Activated T-cell treated with anti-CD3 and anti-CD28 coated beads, Interleukin-2, amount 50 U/mL, for 24 hours (primary cell): ENCODE data around the gene MIPEP.
"Not testable (repeated sequence)": the region's sequence is repeated elsewhere in the genome, so short reads cannot be mapped to it uniquely, and the experiment has no call there.

Experiments used
- DNase-seq: peaks from one replicate; pipeline ENCODE4 v3.0.0-alpha.2; 2020
- H3K27ac Mint-ChIP-seq: 2 replicates; pipeline ENCODE4 v1.8.0; 2020; ENCODE audit warnings: mild to moderate bottlenecking, mixed read lengths
- H3K27me3 Mint-ChIP-seq: 2 replicates; pipeline ENCODE4 v1.8.0; 2020; ENCODE audit warnings: mixed read lengths
- H3K36me3 Mint-ChIP-seq: 2 replicates; pipeline ENCODE4 v1.8.0; 2020; ENCODE audit warnings: low read depth, mixed read lengths
- H3K4me1 Mint-ChIP-seq: 2 replicates; pipeline ENCODE4 v1.8.0; 2020; ENCODE audit warnings: low read depth, mixed read lengths
- H3K4me3 Mint-ChIP-seq: 2 replicates; pipeline ENCODE4 v1.8.0; 2020; ENCODE audit warnings: mild to moderate bottlenecking, moderate library complexity, mixed read lengths
- H3K9me3 Mint-ChIP-seq: 2 replicates; pipeline ENCODE4 v1.8.0; 2020; ENCODE audit warnings: mixed read lengths

MIPEP gene

GRCh38 chr13:23901365-23901764 lies 12.2 kb upstream of the MIPEP start:
- H3K27ac Mint-ChIP-seq = no peak overlapping the region
- no peak for DNase-seq
- no peaks in the 10 kb centered on the region for H3K36me3 Mint-ChIP-seq
- H3K9me3 Mint-ChIP-seq = no peaks in the 10 kb centered on the region
- H3K4me1 Mint-ChIP-seq = peaks cover 5% of the 10 kb centered on the region
- H3K27me3 Mint-ChIP-seq = peaks cover 50% of the 10 kb centered on the region
- H3K4me3 Mint-ChIP-seq = no peak overlapping the region

GRCh38 chr13:23899555-23899954 lies 10.4 kb upstream of the MIPEP start:
- Mint-ChIP-seq H3K27me3 (peaks cover 40% of the 10 kb centered on the region), H3K4me1 (peaks cover 5% of the 10 kb centered on the region)
- DNase-seq = no peak

GRCh38 chr13:23898101-23898500 lies 8.9 kb upstream of the MIPEP start:
- H3K4me1 Mint-ChIP-seq = peaks cover 3% of the 10 kb centered on the region
- peaks cover 29% of the 10 kb centered on the region for H3K27me3 Mint-ChIP-seq
- DNase-seq = no peak

More at GRCh38 chr13:23899555-23899954, 10.4 kb upstream of the MIPEP start:
- Mint-ChIP-seq H3K27ac (no peak overlapping the region), H3K36me3 (no peaks in the 10 kb centered on the region), H3K4me3 (no peak overlapping the region), H3K9me3 (no peaks in the 10 kb centered on the region)

GRCh38 chr13:23897452-23897919 lies 8.3 kb upstream of the MIPEP start, which contains the start of gene C1QTNF9B:
Gene C1QTNF9B, minus strand, starts transcription at chr13:23897502.
- not testable (repeated sequence) for DNase-seq, H3K4me1 Mint-ChIP-seq, H3K27ac Mint-ChIP-seq, H3K9me3 Mint-ChIP-seq, H3K36me3 Mint-ChIP-seq, H3K4me3 Mint-ChIP-seq
- peaks cover 23% of the 10 kb centered on the region for H3K27me3 Mint-ChIP-seq

More at GRCh38 chr13:23898101-23898500, 8.9 kb upstream of the MIPEP start:
- Mint-ChIP-seq H3K36me3 (no peaks in the 10 kb centered on the region), H3K27ac (no peak overlapping the region), H3K9me3 (no peaks in the 10 kb centered on the region), H3K4me3 (no peak overlapping the region)

GRCh38 chr13:23894746-23895145 lies 5.5 kb upstream of the MIPEP start:
- H3K4me3 Mint-ChIP-seq, H3K27ac Mint-ChIP-seq, H3K27me3 Mint-ChIP-seq, H3K9me3 Mint-ChIP-seq, H3K4me1 Mint-ChIP-seq, DNase-seq, H3K36me3 Mint-ChIP-seq: not testable (repeated sequence)

GRCh38 chr13:23893791-23894190 lies 4.6 kb upstream of the MIPEP start:
- H3K4me1 Mint-ChIP-seq = peaks cover 11% of the 10 kb centered on the region

GRCh38 chr13:23889615-23890607 lies 711 bp upstream of the MIPEP start:
- H3K36me3 Mint-ChIP-seq = peaks cover 8% of the 10 kb centered on the region
- no peak for DNase-seq
- H3K9me3 Mint-ChIP-seq = no peaks in the 10 kb centered on the region
- H3K4me1 Mint-ChIP-seq = peaks cover 29% of the 10 kb centered on the region
- no peaks in the 10 kb centered on the region for H3K27me3 Mint-ChIP-seq
- H3K27ac Mint-ChIP-seq = peak overlapping the region; percentile 87
- H3K4me3 Mint-ChIP-seq = peak overlapping the region; percentile 86

More at GRCh38 chr13:23893791-23894190, 4.6 kb upstream of the MIPEP start:
- DNase-seq, H3K27me3 Mint-ChIP-seq, H3K27ac Mint-ChIP-seq, H3K9me3 Mint-ChIP-seq, H3K36me3 Mint-ChIP-seq, H3K4me3 Mint-ChIP-seq: not testable (repeated sequence)

- H3K27ac Mint-ChIP-seq, DNase-seq, H3K27me3 Mint-ChIP-seq, H3K9me3 Mint-ChIP-seq, H3K4me3 Mint-ChIP-seq: not testable (repeated sequence)
- Mint-ChIP-seq H3K4me1 (peaks cover 22% of the 10 kb centered on the region), H3K36me3 (peaks cover 50% of the 10 kb centered on the region)
These were observed 4.8 kb downstream of the MIPEP start for GRCh38 chr13:23884361-23884760.

- no peaks in the 10 kb centered on the region for H3K27me3 Mint-ChIP-seq
- H3K4me3 Mint-ChIP-seq = no peak overlapping the region
- H3K27ac Mint-ChIP-seq = no peak overlapping the region
These were observed 5.9 kb downstream of the MIPEP start for GRCh38 chr13:23883255-23883654.

GRCh38 chr13:23881402-23881800 lies 7.8 kb downstream of the MIPEP start:
- not testable (repeated sequence) for H3K27ac Mint-ChIP-seq, H3K9me3 Mint-ChIP-seq, H3K4me1 Mint-ChIP-seq, H3K27me3 Mint-ChIP-seq, H3K4me3 Mint-ChIP-seq, DNase-seq
- H3K36me3 Mint-ChIP-seq = peaks cover 63% of the 10 kb centered on the region

More at GRCh38 chr13:23883255-23883654, 5.9 kb downstream of the MIPEP start:
- DNase-seq = no peak
- peaks cover 56% of the 10 kb centered on the region for H3K36me3 Mint-ChIP-seq
- H3K4me1 Mint-ChIP-seq = peaks cover 21% of the 10 kb centered on the region
- H3K9me3 Mint-ChIP-seq = no peaks in the 10 kb centered on the region

- H3K36me3 Mint-ChIP-seq = peaks cover 68% of the 10 kb centered on the region
- DNase-seq, H3K27me3 Mint-ChIP-seq, H3K4me1 Mint-ChIP-seq, H3K27ac Mint-ChIP-seq, H3K9me3 Mint-ChIP-seq, H3K4me3 Mint-ChIP-seq: not testable (repeated sequence)
These were observed 8.5 kb downstream of the MIPEP start for GRCh38 chr13:23880493-23881401.

GRCh38 chr13:23877286-23877685 lies 11.9 kb downstream of the MIPEP start:
- no peak for DNase-seq
- Mint-ChIP-seq H3K4me3 (no peak overlapping the region), H3K9me3 (no peaks in the 10 kb centered on the region), H3K36me3 (peaks cover 47% of the 10 kb centered on the region), H3K27me3 (no peaks in the 10 kb centered on the region), H3K4me1 (no peaks in the 10 kb centered on the region), H3K27ac (no peak overlapping the region)

GRCh38 chr13:23876265-23876664 lies 12.9 kb downstream of the MIPEP start:
- Mint-ChIP-seq H3K4me1 (no peaks in the 10 kb centered on the region), H3K27ac (no peak overlapping the region), H3K9me3 (no peaks in the 10 kb centered on the region), H3K4me3 (no peak overlapping the region), H3K36me3 (peaks cover 37% of the 10 kb centered on the region), H3K27me3 (no peaks in the 10 kb centered on the region)
- no peak for DNase-seq

GRCh38 chr13:23871616-23872220 lies 17.5 kb downstream of the MIPEP start:
- no peak overlapping the region for H3K27ac Mint-ChIP-seq
- no peaks in the 10 kb centered on the region for H3K4me1 Mint-ChIP-seq
- no peak overlapping the region for H3K4me3 Mint-ChIP-seq
- no peaks in the 10 kb centered on the region for H3K27me3 Mint-ChIP-seq
- H3K9me3 Mint-ChIP-seq = no peaks in the 10 kb centered on the region
- no peak for DNase-seq
- peaks cover 20% of the 10 kb centered on the region for H3K36me3 Mint-ChIP-seq
